HepG2 (cell line): ENCODE results near the gene RAB38. TPM values are rescaled to one million over a fixed set of nuclear protein-coding genes. Genes with fewer than 3 reads are reported as not detected.

ENCODE experiments used
- ATAC-seq: fragments of 200-7000 bp; cut with Tn5 transposase; 3 replicates; pipeline ENCODE4 v1.9.1; 2020; ENCODE audit warnings: mild to moderate bottlenecking, moderate library complexity
- BruUV-seq: library from RNA; stranded (reverse); fragments of 400-500 nt; replicated peaks from 2 replicates; lab custom pipeline; 2021; lab: Mats Ljungman, UMichigan
- CTCF ChIA-PET: fragments of 300-600 bp; formaldehyde crosslinking; extraction: SDS; loops from one replicate; lab custom pipeline; 2021; ENCODE audit warnings: low total read pairs, inconsistent platforms, low intra/inter-chr PET ratio; lab: Yijun Ruan, JAX
- POLR2A ChIA-PET: fragments of 350-600 bp; sonication (Branson Sonifier 250); formaldehyde crosslinking; loops from one replicate; lab custom pipeline; 2020; ENCODE audit warnings: antibody characterized with exemption, inconsistent platforms; lab: Yijun Ruan, JAX
- DNase-seq: peaks from one replicate; pipeline ENCODE4 v3.0.0-alpha.2; 2015; ENCODE audit warnings: low spot score
- FAIRE-seq: peaks from 3 replicates; lab custom pipeline; 2011; peaks lifted over from hg19 to GRCh38; lab: Jason Lieb, UNC
- H2AFZ ChIP-seq: one replicate; pipeline ENCODE4 v1.6.1; 2011; ENCODE audit warnings: low read length, inconsistent platforms
- H3K27ac ChIP-seq: fragments of 300-600 bp; 3 replicates; pipeline ENCODE4 v1.8.0; 2011; ENCODE audit warnings: mixed run types, mild to moderate bottlenecking, mixed read lengths, low read length, inconsistent platforms; ENCODE audit not compliant: insufficient read depth; ENCODE audit errors: extremely low read length
- H3K27me3 ChIP-seq, 2 experiments: fragments of 200-600 bp in 1 of 2; 2 replicates in 1 of 2; 3 replicates in 1 of 2; pipeline versions ENCODE4 v1.6.0 to v1.8.0; 2011; ENCODE audit warnings: low read length in 2 of 2, mild to moderate bottlenecking in 2 of 2, moderate library complexity in 2 of 2, inconsistent platforms in 1 of 2; ENCODE audit not compliant: insufficient read depth in 2 of 2, control insufficient read depth in 1 of 2
- H3K36me3 ChIP-seq, 2 experiments: fragments of 200-600 bp in 1 of 2; replicated peaks in 1 of 2; 2 replicates in 1 of 2; 3 replicates in 1 of 2; pipeline versions ENCODE4 v1.5.1 to v1.8.0; 2011; ENCODE audit warnings: low read length in 2 of 2, inconsistent platforms in 1 of 2; ENCODE audit not compliant: insufficient read depth in 2 of 2, control insufficient read depth in 1 of 2
- H3K4me1 ChIP-seq: 2 replicates; pipeline ENCODE4 v1.5.1; 2012; ENCODE audit warnings: low read length, inconsistent platforms; ENCODE audit not compliant: insufficient read depth
- H3K4me2 ChIP-seq: 2 replicates; pipeline ENCODE4 v1.6.0; 2011; ENCODE audit warnings: low read depth, low read length, inconsistent platforms
- H3K4me3 ChIP-seq, 3 experiments: fragments of 200-600 bp in 1 of 3; sonication (generic), shearing (Covaris generic) in 1 of 3; replicated peaks in 1 of 3; 2 replicates each; pipeline ENCODE4 v1.5.1; 2011 to 2016; ENCODE audit warnings: low read length in 3 of 3, inconsistent platforms in 2 of 3, low read depth in 2 of 3, mild to moderate bottlenecking in 2 of 3, control low read depth in 1 of 3, mixed read lengths in 1 of 3; ENCODE audit not compliant: insufficient read depth in 1 of 3
- H3K79me2 ChIP-seq: one replicate; pipeline ENCODE4 v1.6.1; 2011; ENCODE audit warnings: low read length, inconsistent platforms; ENCODE audit not compliant: insufficient read depth
- H3K9ac ChIP-seq: 2 replicates; pipeline ENCODE4 v1.6.0; 2011; ENCODE audit warnings: mild to moderate bottlenecking, low read depth, low read length, inconsistent platforms; ENCODE audit not compliant: insufficient read depth
- H3K9me3 ChIP-seq: 2 replicates; pipeline ENCODE4 v1.5.1; 2012; ENCODE audit warnings: mild to moderate bottlenecking, low read length
- H4K20me1 ChIP-seq: 2 replicates; pipeline ENCODE4 v1.6.0; 2011; ENCODE audit warnings: inconsistent platforms, mild to moderate bottlenecking, low read length, moderate library complexity; ENCODE audit not compliant: insufficient read depth
- AGO2 ChIP-seq: fragments of 200-400 bp; formaldehyde crosslinking; optimal IDR thresholded peaks from 2 replicates; pipeline ENCODE3; 2017; ENCODE audit warnings: mild to moderate bottlenecking, low read depth, low read length, moderate library complexity
- CEBPG ChIP-seq: IDR thresholded peaks from 2 replicates; pipeline ENCODE4 v1.6.1; 2016
- EEA1 ChIP-seq: sonication (generic); formaldehyde crosslinking; IDR thresholded peaks from 2 replicates; pipeline ENCODE4 v1.5.1; 2020; ENCODE audit warnings: mild to moderate bottlenecking, missing genetic modification reagents, borderline replicate concordance
- FOXO4 ChIP-seq: sonication (generic); formaldehyde crosslinking; conservative IDR thresholded peaks from 2 replicates; pipeline ENCODE4 v1.8.1; 2023; ENCODE audit warnings: missing genetic modification reagents
- MEIS2 ChIP-seq: sonication (generic); formaldehyde crosslinking; IDR thresholded peaks from 2 replicates; pipeline ENCODE4 v1.9.0; 2021; ENCODE audit warnings: mild to moderate bottlenecking, missing genetic modification reagents
- NONO ChIP-seq, 2 experiments: fragments of 450-650 bp in 1 of 2; sonication (generic) in 1 of 2; formaldehyde crosslinking in 1 of 2; IDR thresholded peaks in 1 of 2; conservative IDR thresholded peaks in 1 of 2; 2 replicates each; pipeline versions ENCODE4 v1.6.1 to v1.8.0; 2017 to 2022; ENCODE audit warnings: mild to moderate bottlenecking in 1 of 2, missing genetic modification reagents in 1 of 2, moderate library complexity in 1 of 2
- STAT5B ChIP-seq: sonication (generic); formaldehyde crosslinking; IDR thresholded peaks from 2 replicates; pipeline ENCODE4 v1.4.0; 2020; ENCODE audit warnings: missing genetic modification reagents
- WIZ ChIP-seq: sonication (generic); formaldehyde crosslinking; IDR thresholded peaks from 2 replicates; pipeline ENCODE4 v1.5.1; 2020; ENCODE audit warnings: mild to moderate bottlenecking, missing genetic modification reagents
- ZNF446 ChIP-seq: sonication (generic); formaldehyde crosslinking; IDR thresholded peaks from 2 replicates; pipeline ENCODE4 v1.5.0; 2020; ENCODE audit warnings: mild to moderate bottlenecking, missing genetic modification reagents
- in situ Hi-C: cut with HindIII; loops from 2 replicates; pipeline ENCODE4 v1.10.0; 2017; ENCODE audit warnings: low pct_unique_long_range_greater_than_20kb; ENCODE audit not compliant: extremely low pct_ligation_motif_present
- intact Hi-C: fragments of 100-400 bp; cut with micrococcal nuclease; formaldehyde crosslinking; loops from one replicate; pipeline ENCODE4 v1.10.0; 2022; ENCODE audit not compliant: unreplicated experiment
- polyA plus RNA-seq, 8 experiments: library from polyadenylated mRNA; depleted of rRNA in 3 of 8; stranded (reverse) in 7 of 8; unstranded in 1 of 8; fragments of >200 nt; fragmentation: Illumina TruSeq in 4 of 8; extraction: Trizol in 4 of 8; gene quantifications; 2 replicates each; pipeline versions ENCODE4 v1.2.1 to v1.2.3, GENCODE V29; 2011 to 2016; ENCODE audit warnings: low read depth in 4 of 8, missing spikeins in 1 of 8, mixed read lengths in 1 of 8; ENCODE audit not compliant: insufficient read depth in 1 of 8
- total RNA-seq, 5 experiments: library from RNA; depleted of rRNA; stranded (reverse); fragments of >200 nt; fragmentation: Illumina TruSeq; extraction: Trizol; gene quantifications; 2 replicates each; pipeline ENCODE4 v1.2.3, GENCODE V29; 2016; ENCODE audit warnings: low read depth in 1 of 5
- TF ChIP-seq, protein P1 (sequence below): sonication (generic); formaldehyde crosslinking; IDR thresholded peaks from 2 replicates; pipeline ENCODE4 v1.4.0; 2020; ENCODE audit warnings: missing genetic modification reagents

Gene RAB38
- total and polyA plus RNA-seq, 2 of the 13 experiments (the other 11 are each of a cell fraction or from before 2014, with no cell fraction given) = 0.13 to 0.30 TPM

DNA sequence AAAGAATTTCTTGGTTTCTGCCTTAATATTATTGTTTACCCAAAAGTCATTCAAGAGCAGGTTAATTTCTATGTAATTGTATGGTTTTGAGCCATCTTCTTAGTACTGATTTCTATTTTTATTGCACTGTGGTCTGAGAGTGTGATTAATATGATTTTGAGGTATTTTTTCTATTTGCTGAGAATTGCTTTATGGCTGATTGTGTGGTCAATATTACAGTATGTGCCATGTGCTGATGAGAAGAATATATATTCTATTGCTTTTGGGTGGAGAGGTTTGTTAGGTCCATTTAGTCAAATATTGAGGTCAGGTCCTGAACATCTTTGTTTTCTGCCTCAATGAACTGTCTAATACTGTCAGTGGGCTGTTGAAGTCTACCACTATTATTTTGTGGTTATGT, 20.7 kb upstream of the RAB38 start:
- in situ Hi-C loops = no loop called here
- Histone ChIP-seq H3K9me3 (peaks cover 24% of the 10 kb centered on the region; the same call in 1 of the 2 replicates), H3K27ac (no peak overlapping the region), H2AFZ (no peak overlapping the region), H3K9ac (no peak overlapping the region), H3K27me3 (no peaks in the 10 kb centered on the region), H3K36me3 (no peaks in the 10 kb centered on the region), H4K20me1 (no peaks in the 10 kb centered on the region), H3K4me1 (no peaks in the 10 kb centered on the region), H3K4me2 (no peak overlapping the region), H3K4me3 (no peak overlapping the region), H3K79me2 (no peaks in the 10 kb centered on the region)
- no peak for FAIRE-seq
- POLR2A ChIA-PET = no interaction called here
- no peak for DNase-seq
- BruUV-seq = no TSS peak
- TF ChIP-seq EEA1 (CRISPR knock-in tag) = no peak
- TF ChIP-seq ZNF446 (CRISPR knock-in tag) = no peak
- TF ChIP-seq NONO (IDR thresholded peaks at IDR 0.05) = no peak
- no peak for TF ChIP-seq NONO (CRISPR knock-in tag; conservative IDR thresholded peaks at IDR 0.05)
- TF ChIP-seq MEIS2 = no peak
- no peak for TF ChIP-seq WIZ (CRISPR knock-in tag)
- TF ChIP-seq AGO2 = no peak
- TF ChIP-seq, protein P1, sequence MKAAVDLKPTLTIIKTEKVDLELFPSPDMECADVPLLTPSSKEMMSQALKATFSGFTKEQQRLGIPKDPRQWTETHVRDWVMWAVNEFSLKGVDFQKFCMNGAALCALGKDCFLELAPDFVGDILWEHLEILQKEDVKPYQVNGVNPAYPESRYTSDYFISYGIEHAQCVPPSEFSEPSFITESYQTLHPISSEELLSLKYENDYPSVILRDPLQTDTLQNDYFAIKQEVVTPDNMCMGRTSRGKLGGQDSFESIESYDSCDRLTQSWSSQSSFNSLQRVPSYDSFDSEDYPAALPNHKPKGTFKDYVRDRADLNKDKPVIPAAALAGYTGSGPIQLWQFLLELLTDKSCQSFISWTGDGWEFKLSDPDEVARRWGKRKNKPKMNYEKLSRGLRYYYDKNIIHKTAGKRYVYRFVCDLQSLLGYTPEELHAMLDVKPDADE (CRISPR knock-in tag) = no peak
- no peak for TF ChIP-seq STAT5B (CRISPR knock-in tag)
- TF ChIP-seq CEBPG (CRISPR knock-in tag) = no peak
- no peak for TF ChIP-seq FOXO4 (CRISPR knock-in tag)
- CTCF ChIA-PET = no interaction called here
- ATAC-seq = no peak
- intact Hi-C loops = no loop called here
